ENCODE data around the gene CIC.

CIC gene

GRCh38 chr19:42290136-42290522 lies 21.1 kb downstream of the CIC start:
- DNase-seq: no peak

GRCh38 chr19:42290523-42291434 lies 21.7 kb downstream of the CIC start:
- DNase-seq: peak; percentile 39

DNA sequence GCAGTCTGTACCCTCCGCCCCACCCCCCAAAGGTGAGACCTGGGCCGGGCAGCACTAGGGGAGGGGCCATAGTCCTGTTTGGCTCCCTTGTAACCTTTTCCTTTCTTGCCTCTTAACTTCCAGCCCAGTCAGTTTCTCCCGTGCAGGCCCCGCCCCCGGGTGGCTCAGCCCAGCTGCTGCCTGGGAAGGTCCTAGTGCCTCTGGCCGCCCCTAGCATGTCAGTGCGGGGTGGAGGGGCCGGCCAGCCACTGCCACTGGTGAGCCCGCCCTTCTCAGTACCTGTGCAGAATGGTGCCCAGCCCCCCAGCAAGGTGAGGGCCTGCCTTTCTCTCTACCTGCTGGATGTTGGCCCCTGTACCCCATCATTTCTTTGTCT lies 22.4 kb downstream of the CIC start:
- no peak for DNase-seq

GRCh38 chr19:42292042-42292960 lies 23.2 kb downstream of the CIC start:
- DNase-seq: no peak

- DNase-seq: no peak
These were observed 23.9 kb downstream of the CIC start for GRCh38 chr19:42292963-42293362.

DNA sequence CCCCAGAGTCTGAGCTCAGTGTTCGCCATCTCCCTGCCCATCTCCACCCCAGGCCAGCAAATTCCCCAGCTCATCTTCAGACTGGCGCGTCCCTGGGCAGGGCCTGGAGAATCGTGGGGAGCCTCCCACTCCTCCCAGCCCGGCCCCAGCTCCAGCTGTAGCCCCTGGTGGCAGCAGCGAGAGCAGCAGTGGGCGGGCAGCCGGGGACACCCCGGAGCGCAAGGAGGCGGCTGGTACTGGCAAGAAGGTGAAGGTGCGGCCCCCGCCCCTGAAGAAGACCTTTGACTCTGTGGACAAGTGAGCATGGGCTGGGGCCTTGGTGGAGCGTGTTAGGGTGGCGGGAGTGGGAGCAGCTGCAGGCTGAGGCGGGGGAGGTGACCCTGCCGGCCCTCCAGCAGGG lies 24.5 kb downstream of the CIC start:
- no peak for DNase-seq

DNA sequence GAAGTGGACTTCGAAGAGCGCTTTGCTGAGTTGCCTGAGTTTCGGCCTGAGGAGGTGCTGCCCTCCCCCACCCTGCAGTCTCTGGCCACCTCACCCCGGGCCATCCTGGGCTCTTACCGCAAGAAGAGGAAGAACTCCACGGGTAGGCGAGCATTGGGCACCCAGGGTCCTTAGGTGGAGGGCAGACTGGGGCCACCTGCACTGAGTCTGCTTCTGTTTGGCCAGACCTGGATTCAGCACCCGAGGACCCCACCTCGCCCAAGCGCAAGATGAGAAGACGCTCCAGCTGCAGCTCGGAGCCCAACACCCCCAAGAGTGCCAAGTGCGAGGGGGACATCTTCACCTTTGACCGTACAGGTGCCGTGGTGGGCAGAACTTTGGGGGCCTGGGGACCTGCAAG lies 24.9 kb downstream of the CIC start:
- DNase-seq: no peak

DNA sequence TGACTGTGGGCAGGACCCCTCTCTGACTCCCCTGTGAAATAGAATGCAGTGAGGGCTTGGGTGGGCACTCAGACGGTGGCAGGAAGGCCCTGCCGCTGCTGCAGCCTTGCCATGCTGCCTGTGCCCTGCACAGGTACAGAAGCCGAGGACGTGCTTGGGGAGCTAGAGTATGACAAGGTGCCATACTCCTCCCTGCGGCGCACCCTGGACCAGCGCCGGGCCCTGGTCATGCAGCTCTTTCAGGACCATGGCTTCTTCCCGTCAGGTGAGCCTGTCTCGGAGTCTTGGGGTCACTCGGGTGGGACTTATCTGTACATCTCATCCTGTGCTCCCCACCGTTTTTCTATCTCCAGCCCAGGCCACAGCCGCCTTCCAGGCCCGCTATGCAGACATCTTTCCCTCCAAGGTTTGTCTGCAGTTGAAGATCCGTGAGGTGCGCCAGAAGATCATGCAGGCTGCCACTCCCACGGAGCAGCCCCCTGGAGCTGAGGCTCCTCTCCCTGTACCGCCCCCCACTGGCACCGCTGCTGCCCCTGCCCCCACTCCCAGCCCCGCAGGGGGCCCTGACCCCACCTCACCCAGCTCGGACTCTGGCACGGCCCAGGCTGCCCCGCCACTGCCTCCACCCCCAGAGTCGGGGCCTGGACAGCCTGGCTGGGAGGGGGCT lies 25.6 kb downstream of the CIC start:
- no peak for DNase-seq

- DNase-seq: no peak
These were observed 26.3 kb downstream of the CIC start for GRCh38 chr19:42295342-42295741.

DNA sequence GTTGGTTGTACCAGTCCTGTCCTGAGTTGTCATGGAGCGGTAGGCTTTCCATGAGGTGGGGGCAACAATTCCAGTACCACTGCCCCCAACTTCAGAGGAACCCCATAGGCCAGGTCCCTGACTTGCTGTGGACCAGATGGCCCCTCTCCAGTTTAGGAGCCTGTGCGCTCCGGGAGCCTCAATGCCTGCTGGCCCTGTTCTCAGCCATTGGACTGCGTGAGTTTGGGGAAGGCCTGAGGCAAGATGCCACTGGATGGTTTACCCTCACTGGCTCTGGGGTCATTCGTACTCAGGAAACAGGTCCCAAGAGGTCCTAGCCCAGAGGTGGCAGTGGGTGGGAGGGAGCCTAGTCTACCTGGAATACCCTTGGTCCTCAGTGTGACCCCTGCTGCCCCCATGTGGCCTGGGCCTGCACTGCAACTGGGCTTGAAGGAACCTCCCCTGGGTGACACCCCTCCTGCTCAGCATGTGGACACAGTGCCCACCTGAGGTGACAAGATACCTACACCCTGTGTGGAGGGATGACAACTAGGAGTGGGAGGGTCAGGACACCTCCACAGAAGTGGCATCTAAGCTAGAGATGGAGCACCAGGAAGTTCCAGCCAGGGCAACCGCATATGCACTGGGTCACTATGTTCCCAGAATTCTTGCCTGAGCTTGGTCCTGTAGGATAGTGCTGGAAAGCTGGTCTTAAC lies 26.9 kb downstream of the CIC start:
- DNase-seq: peak; percentile 56

DNA sequence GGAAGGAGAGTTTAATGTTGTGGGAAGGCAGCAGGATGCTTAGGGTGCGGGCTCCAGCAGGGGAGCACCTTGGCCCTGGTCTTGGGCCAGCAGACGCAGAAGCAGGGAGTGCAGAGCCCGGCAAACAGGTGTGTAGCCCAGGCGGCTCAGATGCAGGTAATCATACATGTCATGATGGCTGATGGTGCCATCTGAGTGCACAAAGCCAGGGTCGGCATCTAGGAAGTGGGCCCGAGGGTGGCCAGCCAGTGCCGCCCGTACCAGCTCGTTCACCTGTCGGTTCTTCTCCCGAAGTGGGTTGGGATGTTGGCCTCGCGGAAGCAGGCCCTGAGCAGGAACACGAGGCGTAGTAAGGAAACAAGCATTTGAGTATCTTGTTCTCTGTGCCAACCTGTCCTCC lies 28.0 kb downstream of the CIC start:
- no peak for DNase-seq

GRCh38 chr19:42301646-42302203 lies 32.7 kb downstream of the CIC start, which contains the start of gene PRR19:
TSS of gene PRR19 (plus strand) at chr19:42302132. CDS start at chr19:42309585, 7,453 bp downstream.
- DNase-seq: no peak

GRCh38 chr19:42303101-42303464 lies 34.0 kb downstream of the CIC start:
- DNase-seq: no peak

- no peak for DNase-seq
These were observed 34.8 kb downstream of the CIC start for GRCh38 chr19:42303876-42304275.

- DNase-seq: no peak
These were observed 37.6 kb downstream of the CIC start for GRCh38 chr19:42306646-42307045.

DNA sequence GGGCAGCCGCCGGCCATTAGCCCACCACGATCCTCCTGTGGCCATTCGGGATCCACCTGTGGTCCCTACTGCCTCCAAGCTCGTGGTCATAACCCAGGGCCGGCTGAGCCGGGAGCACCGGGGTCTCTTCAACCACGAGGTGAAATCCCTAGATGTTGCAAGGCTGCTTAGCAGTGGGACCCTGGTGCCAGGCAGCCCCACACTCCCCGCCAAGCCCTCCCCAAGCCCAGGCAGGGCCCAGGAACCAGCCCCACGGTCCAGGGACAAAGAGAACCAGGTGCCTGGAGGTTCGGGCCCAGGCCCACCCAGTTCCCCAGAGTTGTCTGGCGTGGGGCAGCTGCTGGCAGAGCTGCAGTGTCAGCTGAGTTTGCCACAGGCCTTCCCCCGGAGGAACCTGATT lies 40.6 kb downstream of the CIC start:
- DNase-seq: no peak

DNA sequence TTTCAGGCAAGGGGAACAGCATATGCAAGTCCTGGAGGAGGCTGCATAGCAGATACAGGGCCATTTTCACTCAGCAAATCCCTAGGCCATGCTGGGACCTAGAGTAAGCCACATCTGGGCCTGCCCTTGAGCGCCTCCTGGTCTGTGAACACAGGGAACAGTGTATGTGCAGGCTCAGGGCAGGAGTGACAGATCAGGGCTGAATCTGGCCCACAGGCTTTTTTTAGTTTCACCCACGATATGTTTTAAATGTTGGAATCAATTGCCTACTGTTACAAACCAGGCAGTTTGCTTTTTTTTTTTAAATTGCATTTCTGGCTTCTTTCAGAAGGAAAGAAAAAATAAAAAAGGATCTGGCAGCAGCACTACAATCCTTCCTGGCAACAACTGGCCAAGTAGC lies 42.6 kb downstream of the CIC start:
- no peak for DNase-seq

DNA sequence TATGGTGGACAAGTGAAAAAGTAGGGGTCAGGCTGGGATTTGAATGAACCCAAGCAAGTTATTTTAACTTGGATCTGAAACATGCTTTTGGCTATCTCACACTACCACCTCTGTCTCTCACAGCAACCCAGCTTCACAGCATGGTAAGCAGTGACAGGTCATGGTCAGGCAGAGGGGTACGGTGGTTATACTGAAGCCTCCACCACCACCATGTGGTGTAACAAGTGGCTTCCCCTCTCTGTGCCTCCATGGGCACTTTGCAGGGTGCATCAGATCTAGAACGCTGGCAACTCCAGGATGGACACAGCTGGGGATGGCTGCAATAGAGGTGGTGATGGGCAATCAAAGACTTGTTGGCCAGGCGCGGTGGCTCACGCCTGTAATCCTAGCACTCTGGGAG lies 43.3 kb downstream of the CIC start:
- DNase-seq: no peak

GRCh38 chr19:42313096-42313839 lies 44.2 kb downstream of the CIC start, which contains the start of gene TMEM145:
TSS of gene TMEM145 (plus strand) at chr19:42313309. CDS start at chr19:42313377, 68 bp downstream.
- DNase-seq: peak; percentile 54

GRCh38 chr19:42313840-42314755 lies 45.0 kb downstream of the CIC start:
- no peak for DNase-seq

Measured in EL (cell line).